A673 (cell line): ENCODE data around the gene CGREF1. TPM values are rescaled to one million over a fixed set of nuclear protein-coding genes. Genes with fewer than 3 reads are reported as not detected.

Experiments used
- BruUV-seq: library from RNA; stranded (reverse); fragments of 400-500 nt; replicated peaks from 2 replicates; lab custom pipeline; 2021; lab: Mats Ljungman, UMichigan
- CTCF ChIA-PET: fragments of 300-600 bp; sonication (Branson Sonifier 250); formaldehyde crosslinking; loops from one replicate; lab custom pipeline; 2022; ENCODE audit warnings: antibody characterized with exemption; lab: Charles Lee
- POLR2A ChIA-PET: fragments of 300-600 bp; sonication (Branson Sonifier 250); formaldehyde crosslinking; loops from one replicate; lab custom pipeline; 2022; ENCODE audit warnings: antibody characterized with exemption; ENCODE audit not compliant: low non-redundant PET; lab: Charles Lee
- DNase-seq: peaks from one replicate; pipeline ENCODE4 v3.0.0-alpha.2; 2015; ENCODE audit warnings: low spot score
- H3K27ac ChIP-seq: fragments of 200-600 bp; sonication (generic); 2 replicates; pipeline ENCODE4 v1.5.1; 2016; ENCODE audit warnings: mixed run types, low read depth, mild to moderate bottlenecking, mixed read lengths, antibody characterized with exemption, low read length; ENCODE audit not compliant: poor library complexity, severe bottlenecking
- H3K27me3 ChIP-seq: fragments of 200-600 bp; sonication (generic); replicated peaks from 2 replicates; pipeline ENCODE4 v1.6.1; 2017; ENCODE audit warnings: mixed run types, low read depth, mild to moderate bottlenecking, mixed read lengths, antibody characterized with exemption, low read length; ENCODE audit not compliant: insufficient read depth, poor library complexity
- H3K36me3 ChIP-seq: fragments of 200-600 bp; sonication (generic); 2 replicates; pipeline ENCODE4 v1.6.1; 2016; ENCODE audit warnings: mixed run types, mild to moderate bottlenecking, mixed read lengths, antibody characterized with exemption, low read length; ENCODE audit not compliant: insufficient read depth, poor library complexity, severe bottlenecking
- H3K4me1 ChIP-seq: fragments of 200-600 bp; sonication (generic); 2 replicates; pipeline ENCODE4 v1.6.1; 2017; ENCODE audit warnings: mixed run types, mild to moderate bottlenecking, mixed read lengths, antibody characterized with exemption, low read length; ENCODE audit not compliant: insufficient read depth, poor library complexity, severe bottlenecking
- H3K4me3 ChIP-seq: fragments of 200-600 bp; sonication (generic); 2 replicates; pipeline ENCODE4 v1.5.1; 2016; ENCODE audit warnings: low read depth, mixed run types, mild to moderate bottlenecking, mixed read lengths, low read length; ENCODE audit not compliant: poor library complexity, severe bottlenecking
- H3K9me3 ChIP-seq: fragments of 200-600 bp; sonication (generic); 2 replicates; pipeline ENCODE4 v1.6.1; 2016; ENCODE audit warnings: mixed run types, low read depth, mild to moderate bottlenecking, mixed read lengths, antibody characterized with exemption, low read length; ENCODE audit not compliant: poor library complexity, severe bottlenecking
- EZH2 ChIP-seq: fragments of 200-600 bp; sonication (generic); IDR thresholded peaks from 2 replicates; pipeline ENCODE4 v1.6.1; 2017; ENCODE audit warnings: borderline replicate concordance, low read depth, mild to moderate bottlenecking, mixed read lengths, antibody characterized with exemption, low read length; ENCODE audit not compliant: poor library complexity, severe bottlenecking
- intact Hi-C: fragments of 100-400 bp; cut with micrococcal nuclease; formaldehyde crosslinking; loops from one replicate; pipeline ENCODE4 v1.10.0; 2022; ENCODE audit not compliant: unreplicated experiment
- total RNA-seq: library from RNA; stranded (reverse); gene quantifications from 2 replicates; pipeline ENCODE4 v1.2.3, GENCODE V29; 2021
- TF ChIP-seq, protein P1 (sequence below): fragments of 300-800, 200-600 bp; sonication (generic); conservative IDR thresholded peaks from 2 replicates; pipeline ENCODE4 v1.5.1; 2017; ENCODE audit warnings: low read depth, mild to moderate bottlenecking, antibody characterized with exemption, low read length, moderate library complexity, mixed read lengths

The CGREF1 gene
- total RNA-seq, 1 experiment from 2014 or later, result 8.4 TPM

DNA sequence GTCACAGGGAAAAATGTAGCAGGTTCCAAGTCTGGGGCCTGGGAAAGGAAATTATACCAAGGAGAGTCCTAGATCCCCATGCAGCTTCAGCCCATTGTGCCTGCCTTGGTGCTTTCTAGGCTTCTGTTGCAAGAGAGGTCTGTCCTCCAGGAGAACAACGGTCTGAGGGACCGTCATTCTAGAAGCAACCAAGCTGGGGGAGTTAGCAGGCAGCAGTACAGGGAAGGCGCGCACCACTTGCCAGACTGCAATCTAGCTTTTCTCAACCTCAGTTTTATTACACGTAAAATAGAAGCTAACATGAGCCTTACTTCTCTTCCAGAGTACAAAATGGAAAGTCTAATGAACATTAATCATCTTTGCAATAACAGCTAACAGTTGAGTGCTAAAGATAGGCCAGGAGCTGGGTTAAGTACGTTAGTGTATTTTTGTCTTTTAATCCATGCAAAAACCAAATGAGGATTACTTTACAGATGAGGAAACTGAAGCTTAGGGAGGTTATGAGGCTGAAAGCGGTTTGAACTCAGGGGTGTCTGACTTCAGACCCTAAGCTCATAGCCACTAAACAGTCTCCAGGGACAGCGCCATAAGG, 31.8 kb upstream of the CGREF1 start:
- CTCF ChIA-PET, result interaction anchor here (0.8 to 1.9 kb wide), 2 partner anchors 19 to 129 kb away, joined by 3 to 6 read pairs; no protein-coding TSS in a partner anchor
- TF ChIP-seq, protein P1, sequence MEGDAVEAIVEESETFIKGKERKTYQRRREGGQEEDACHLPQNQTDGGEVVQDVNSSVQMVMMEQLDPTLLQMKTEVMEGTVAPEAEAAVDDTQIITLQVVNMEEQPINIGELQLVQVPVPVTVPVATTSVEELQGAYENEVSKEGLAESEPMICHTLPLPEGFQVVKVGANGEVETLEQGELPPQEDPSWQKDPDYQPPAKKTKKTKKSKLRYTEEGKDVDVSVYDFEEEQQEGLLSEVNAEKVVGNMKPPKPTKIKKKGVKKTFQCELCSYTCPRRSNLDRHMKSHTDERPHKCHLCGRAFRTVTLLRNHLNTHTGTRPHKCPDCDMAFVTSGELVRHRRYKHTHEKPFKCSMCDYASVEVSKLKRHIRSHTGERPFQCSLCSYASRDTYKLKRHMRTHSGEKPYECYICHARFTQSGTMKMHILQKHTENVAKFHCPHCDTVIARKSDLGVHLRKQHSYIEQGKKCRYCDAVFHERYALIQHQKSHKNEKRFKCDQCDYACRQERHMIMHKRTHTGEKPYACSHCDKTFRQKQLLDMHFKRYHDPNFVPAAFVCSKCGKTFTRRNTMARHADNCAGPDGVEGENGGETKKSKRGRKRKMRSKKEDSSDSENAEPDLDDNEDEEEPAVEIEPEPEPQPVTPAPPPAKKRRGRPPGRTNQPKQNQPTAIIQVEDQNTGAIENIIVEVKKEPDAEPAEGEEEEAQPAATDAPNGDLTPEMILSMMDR, result no peak
- TF ChIP-seq EZH2, result no peak
- POLR2A ChIA-PET, result no interaction called here

GRCh38 chr2:27149570-27150405, 30.9 kb upstream of the CGREF1 start:
- Histone ChIP-seq H3K4me3 (no peak overlapping the region), H3K36me3 (no peaks in the 10 kb centered on the region), H3K4me1 (no peaks in the 10 kb centered on the region), H3K9me3 (no peaks in the 10 kb centered on the region), H3K27me3 (no peaks in the 10 kb centered on the region), H3K27ac (no peak overlapping the region)
- BruUV-seq, result no TSS peak
- ChIA-PET POLR2A (interaction anchor here (0.7 kb wide), 1 partner anchor 33 kb away, joined by 3 read pairs; no protein-coding TSS in a partner anchor), CTCF (no interaction called here)
- no peak for DNase-seq
- TF ChIP-seq EZH2, result no peak
- intact Hi-C loops, result no loop called here

More for the DNA sequence above, 31.8 kb upstream of the CGREF1 start:
- no peak overlapping the region for H3K4me3 ChIP-seq
- BruUV-seq, result no TSS peak
- no peaks in the 10 kb centered on the region for H3K4me1 ChIP-seq
- no peaks in the 10 kb centered on the region for H3K9me3 ChIP-seq
- H3K27ac ChIP-seq, result no peak overlapping the region
- no peaks in the 10 kb centered on the region for H3K36me3 ChIP-seq
- no peak for DNase-seq
- intact Hi-C loops, result no loop called here
- H3K27me3 ChIP-seq, result no peaks in the 10 kb centered on the region

DNA sequence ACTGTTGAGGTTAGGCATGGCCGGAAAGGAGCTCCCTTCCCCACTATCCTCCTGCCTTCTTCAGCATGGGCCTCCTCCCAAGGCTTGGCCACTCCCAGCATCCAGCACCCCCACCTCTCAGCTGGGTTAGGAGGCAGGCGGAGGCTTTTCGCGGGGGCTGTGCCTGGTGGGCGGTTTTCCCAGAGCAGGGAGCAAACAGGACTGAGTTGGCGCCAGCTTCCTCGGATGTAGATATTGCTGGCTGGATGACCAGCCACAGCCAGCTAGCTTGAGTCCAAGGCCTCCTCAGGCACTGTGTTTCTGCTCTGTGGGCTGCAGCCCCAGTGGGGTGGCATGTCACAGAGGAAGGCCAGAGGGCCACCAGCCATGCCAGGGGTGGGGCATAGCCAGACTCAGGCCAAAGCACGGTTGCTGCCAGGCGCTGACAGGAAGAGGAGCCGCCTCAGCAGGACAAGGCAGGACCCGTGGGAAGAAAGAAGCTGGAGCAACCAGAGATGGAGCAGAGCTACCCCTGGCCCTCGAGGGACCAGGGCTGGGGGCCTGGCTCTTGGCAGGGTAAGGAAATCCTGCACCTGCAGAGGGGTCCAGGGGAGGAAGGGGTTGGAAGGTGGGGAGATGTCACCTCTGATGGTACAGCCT, 30.0 kb upstream of the CGREF1 start, which contains the start of gene TCF23:
Gene TCF23, plus strand, starts transcription at position 204 of the 639 bp plus-strand sequence. Its CDS starts 130 bp downstream, at position 334.
- H3K27me3 ChIP-seq, result no peaks in the 10 kb centered on the region
- no peaks in the 10 kb centered on the region for H3K36me3 ChIP-seq
- H3K27ac ChIP-seq, result no peak within 1 kb of the TSS
- no peak within 1 kb of the TSS for H3K4me3 ChIP-seq
- intact Hi-C loops, result no loop called here
- BruUV-seq, result no TSS peak
- POLR2A ChIA-PET, result interaction anchor here (0.7 kb wide), 1 partner anchor 34 kb away, joined by 3 read pairs; no protein-coding TSS in a partner anchor
- no peak for TF ChIP-seq EZH2
- TF ChIP-seq, protein P1, result no peak
- no peaks in the 10 kb centered on the region for H3K9me3 ChIP-seq
- no peak for DNase-seq
- H3K4me1 ChIP-seq, result no peaks in the 10 kb centered on the region
- CTCF ChIA-PET, result interaction anchor here (0.6 kb wide), 1 partner anchor 18 kb away, joined by 3 read pairs; no protein-coding TSS in a partner anchor
